ENCODE data around the gene HEATR5B. TPM values are rescaled to one million over a fixed set of nuclear protein-coding genes. Genes with fewer than 3 reads are reported as not detected.
A peak's percentile ranks its signal among the peaks of the same experiment; 100 is the strongest.

The HEATR5B gene
- total and polyA plus RNA-seq, 10 of the 15 experiments (the other 5 are each of a cell fraction or from before 2014, with no cell fraction given), result 4.1 to 34.7 (median 17.7) TPM

- Histone ChIP-seq H3K4me1 (ENCODE audit: control insufficient read depth, insufficient read depth, low read length) (no peaks in the 10 kb centered on the region), H3K9me3 (replicated peaks; ENCODE audit: control insufficient read depth, insufficient read depth, low read length) (no peaks in the 10 kb centered on the region), H3K79me2 (ENCODE audit: control insufficient read depth, insufficient read depth, low read length) (no peaks in the 10 kb centered on the region; the same call in 1 of the 2 replicates), H3K9ac (ENCODE audit: control insufficient read depth, insufficient read depth, low read length) (no peak overlapping the region), H3K4me2 (ENCODE audit: control insufficient read depth, insufficient read depth) (no peak overlapping the region), H2AFZ (ENCODE audit: control insufficient read depth, low read depth, low read length) (no peak overlapping the region), H3K36me3 (ENCODE audit: control insufficient read depth in 2 of 2, insufficient read depth in 2 of 2, low read length in 1 of 2) (peaks cover 0 to 27% of the 10 kb centered on the region in 2 experiments; a peak in 3 of 4 replicates), H3K27me3 (replicated peaks in 1 of 2; ENCODE audit: control insufficient read depth in 2 of 2, insufficient read depth in 2 of 2, low read length in 1 of 2) (no peaks in the 10 kb centered on the region), H3K4me3 (no peak overlapping the region), H4K20me1 (ENCODE audit: control insufficient read depth, insufficient read depth) (no peaks in the 10 kb centered on the region), H3K27ac (ENCODE audit: control insufficient read depth, insufficient read depth) (no peak overlapping the region)
- ChIA-PET RAD21 (ENCODE audit: unreplicated experiment) (no interaction called here), POLR2A (no interaction called here), SMC1A (ENCODE audit: uncharacterized antibody, unreplicated experiment) (interaction anchor here (0.7 to 1.5 kb wide), 3 partner anchors 10 to 18 kb away, joined by 3 read pairs; partner anchors contain the start of genes GPATCH11 and HEATR5B), CTCF (interaction anchor here (1.0 kb wide), 1 partner anchor 116 kb away, joined by 3 read pairs; no protein-coding TSS in a partner anchor)
- FAIRE-seq, result no peak
- intact Hi-C loops (cut with micrococcal nuclease; ENCODE audit: unreplicated experiment) (no loop called here), in situ Hi-C loops (cut with MboI) (no loop called here)
- TF ChIP-seq ATF7 (IDR thresholded peaks at IDR 0.05; ENCODE audit: low read depth), result 0 out of 2 replicates have a peak, but pooled peaks have one; percentile 25
- no peak for TF ChIP-seq TCF12 (IDR thresholded peaks at IDR 0.05; ENCODE audit: low read depth, low read length)
- TF ChIP-seq FOXM1 (IDR thresholded peaks at IDR 0.05; ENCODE audit: low read depth, low read length), result no peak
- ATAC-seq, result no peak
- 98% methylated on average over 2 of the region's 2 CpGs for WGBS (ENCODE audit: insufficient coverage, insufficient replicate concordance, low lambda C conversion rate, missing lambda C conversion rate)
- DNase-seq (ENCODE audit: low read depth, low spot score), result no peak
- BruUV-seq (replicated peaks), result no TSS peak
Measured at GRCh38 chr2:37070931-37071330, 13.2 kb downstream of the HEATR5B start.

- ChIA-PET CTCF (interaction anchor here (1.4 to 1.9 kb wide), 2 partner anchors 10 kb away, joined by 7 to 8 read pairs; no protein-coding TSS in a partner anchor), SMC1A (ENCODE audit: uncharacterized antibody, unreplicated experiment) (interaction anchor here (1.4 to 2.1 kb wide), 3 partner anchors 8 to 31 kb away, joined by 3 to 6 read pairs (median 3); no protein-coding TSS in a partner anchor), RAD21 (ENCODE audit: unreplicated experiment) (no interaction called here), POLR2A (no interaction called here)
- no peak overlapping the region for H3K4me3 ChIP-seq
- H3K9me3 ChIP-seq (replicated peaks; ENCODE audit: control insufficient read depth, insufficient read depth, low read length), result no peaks in the 10 kb centered on the region
- no peak for TF ChIP-seq MYB (IDR thresholded peaks at IDR 0.05; ENCODE audit: borderline replicate concordance, low read depth, low read length)
- TF ChIP-seq MYC (IDR thresholded peaks at IDR 0.05; ENCODE audit: insufficient read depth, insufficient read length, insufficient replicate concordance, low read length, severe bottlenecking), result no peak
- no peak for TF ChIP-seq REST (IDR thresholded peaks at IDR 0.05; ENCODE audit: low read depth, low read length)
- TF ChIP-seq MXI1 (IDR thresholded peaks at IDR 0.05; ENCODE audit: low read depth, low read length), result no peak
- TF ChIP-seq TBL1XR1 (IDR thresholded peaks at IDR 0.05; ENCODE audit: low read depth, low read length), result no peak
- no peak for TF ChIP-seq NFYB (IDR thresholded peaks at IDR 0.05; ENCODE audit: insufficient read depth, low read depth, low read length)
- peaks cover 2 to 34% of the 10 kb centered on the region in 2 experiments; a peak in 3 of 4 replicates for H3K36me3 ChIP-seq (ENCODE audit: control insufficient read depth in 2 of 2, insufficient read depth in 2 of 2, low read length in 1 of 2)
- no peaks in the 10 kb centered on the region for H3K27me3 ChIP-seq (replicated peaks in 1 of 2; ENCODE audit: control insufficient read depth in 2 of 2, insufficient read depth in 2 of 2, low read length in 1 of 2)
- in situ Hi-C loops (cut with MboI), result no loop called here
- H2AFZ ChIP-seq (ENCODE audit: control insufficient read depth, low read depth, low read length), result no peak overlapping the region
- no peaks in the 10 kb centered on the region; the same call in 1 of the 2 replicates for H3K79me2 ChIP-seq (ENCODE audit: control insufficient read depth, insufficient read depth, low read length)
- BruUV-seq (replicated peaks), result no TSS peak
- no peak overlapping the region for H3K4me2 ChIP-seq (ENCODE audit: control insufficient read depth, insufficient read depth)
- DNase-seq (ENCODE audit: low read depth, low spot score), result no peak
- no peak for ATAC-seq
- no peak overlapping the region for H3K27ac ChIP-seq (ENCODE audit: control insufficient read depth, insufficient read depth)
- FAIRE-seq, result no peak
- no peaks in the 10 kb centered on the region for H3K4me1 ChIP-seq (ENCODE audit: control insufficient read depth, insufficient read depth, low read length)
- intact Hi-C loops (cut with micrococcal nuclease; ENCODE audit: unreplicated experiment), result no loop called here
- WGBS (ENCODE audit: insufficient coverage, insufficient replicate concordance, low lambda C conversion rate, missing lambda C conversion rate), result 98% methylated on average over 6 of the region's 6 CpGs
- H4K20me1 ChIP-seq (ENCODE audit: control insufficient read depth, insufficient read depth), result no peaks in the 10 kb centered on the region
- H3K9ac ChIP-seq (ENCODE audit: control insufficient read depth, insufficient read depth, low read length), result no peak overlapping the region
Measured at GRCh38 chr2:37068686-37069085, 15.5 kb downstream of the HEATR5B start.

All from GM12878 (cell line).